HepG2 (cell line): Measurements from ENCODE around the gene DAD1. TPM values are rescaled to one million over a fixed set of nuclear protein-coding genes. Genes with fewer than 3 reads are reported as not detected.
A peak's percentile ranks its signal among the peaks of the same experiment; 100 is the strongest.

Experiments
- HES4 ChIP-seq: sonication (generic); formaldehyde crosslinking; IDR thresholded peaks from 2 replicates; pipeline ENCODE4 v1.9.0; 2021; ENCODE audit warnings: mild to moderate bottlenecking, missing genetic modification reagents, borderline replicate concordance
- HOMEZ ChIP-seq: IDR thresholded peaks from 2 replicates; pipeline ENCODE4 v1.6.1; 2016; ENCODE audit warnings: low read depth
- NFYB ChIP-seq: sonication (generic); formaldehyde crosslinking; IDR thresholded peaks from 2 replicates; pipeline ENCODE4 v1.4.0; 2020; ENCODE audit warnings: missing genetic modification reagents
- RERE ChIP-seq: IDR thresholded peaks from 2 replicates; pipeline ENCODE4 v1.6.1; 2016; ENCODE audit warnings: low read depth, missing genetic modification reagents, missing compliant biosample characterization
- RNF219 ChIP-seq: sonication (generic); formaldehyde crosslinking; IDR thresholded peaks from 2 replicates; pipeline ENCODE4 v1.5.0; 2020; ENCODE audit warnings: mild to moderate bottlenecking, missing genetic modification reagents
- SIX1 ChIP-seq: sonication (generic); formaldehyde crosslinking; IDR thresholded peaks from 2 replicates; pipeline ENCODE4 v1.4.0; 2020; ENCODE audit warnings: missing genetic modification reagents, borderline replicate concordance
- UBTF ChIP-seq: sonication (generic); formaldehyde crosslinking; IDR thresholded peaks from 2 replicates; pipeline ENCODE4 v1.4.0; 2020; ENCODE audit warnings: mild to moderate bottlenecking, missing genetic modification reagents
- WIZ ChIP-seq: sonication (generic); formaldehyde crosslinking; IDR thresholded peaks from 2 replicates; pipeline ENCODE4 v1.5.1; 2020; ENCODE audit warnings: mild to moderate bottlenecking, missing genetic modification reagents
- ZNF569 ChIP-seq: sonication (generic); formaldehyde crosslinking; IDR thresholded peaks from 2 replicates; pipeline ENCODE4 v1.5.0; 2020; ENCODE audit warnings: mild to moderate bottlenecking, missing genetic modification reagents, moderate library complexity, borderline replicate concordance
- ZNF891 ChIP-seq: sonication (generic); formaldehyde crosslinking; IDR thresholded peaks from 2 replicates; pipeline ENCODE4 v1.5.0; 2020; ENCODE audit warnings: mild to moderate bottlenecking, missing genetic modification reagents
- polyA plus RNA-seq, 8 experiments: library from polyadenylated mRNA; depleted of rRNA in 3 of 8; stranded (reverse) in 7 of 8; unstranded in 1 of 8; fragments of >200 nt; fragmentation: Illumina TruSeq in 4 of 8; extraction: Trizol in 4 of 8; gene quantifications; 2 replicates each; pipeline versions ENCODE4 v1.2.1 to v1.2.3, GENCODE V29; 2011 to 2016; ENCODE audit warnings: low read depth in 4 of 8, missing spikeins in 1 of 8, mixed read lengths in 1 of 8; ENCODE audit not compliant: insufficient read depth in 1 of 8
- total RNA-seq, 5 experiments: library from RNA; depleted of rRNA; stranded (reverse); fragments of >200 nt; fragmentation: Illumina TruSeq; extraction: Trizol; gene quantifications; 2 replicates each; pipeline ENCODE4 v1.2.3, GENCODE V29; 2016; ENCODE audit warnings: low read depth in 1 of 5
- TF ChIP-seq, protein P1 (sequence below): IDR thresholded peaks from 2 replicates; pipeline ENCODE4 v1.4.0; 2020; ENCODE audit warnings: mild to moderate bottlenecking, missing genetic modification reagents

The DAD1 gene
- total and polyA plus RNA-seq, 2 of the 13 experiments (the other 11 are each of a cell fraction or from before 2014, with no cell fraction given), result 558 to 626 TPM

DNA sequence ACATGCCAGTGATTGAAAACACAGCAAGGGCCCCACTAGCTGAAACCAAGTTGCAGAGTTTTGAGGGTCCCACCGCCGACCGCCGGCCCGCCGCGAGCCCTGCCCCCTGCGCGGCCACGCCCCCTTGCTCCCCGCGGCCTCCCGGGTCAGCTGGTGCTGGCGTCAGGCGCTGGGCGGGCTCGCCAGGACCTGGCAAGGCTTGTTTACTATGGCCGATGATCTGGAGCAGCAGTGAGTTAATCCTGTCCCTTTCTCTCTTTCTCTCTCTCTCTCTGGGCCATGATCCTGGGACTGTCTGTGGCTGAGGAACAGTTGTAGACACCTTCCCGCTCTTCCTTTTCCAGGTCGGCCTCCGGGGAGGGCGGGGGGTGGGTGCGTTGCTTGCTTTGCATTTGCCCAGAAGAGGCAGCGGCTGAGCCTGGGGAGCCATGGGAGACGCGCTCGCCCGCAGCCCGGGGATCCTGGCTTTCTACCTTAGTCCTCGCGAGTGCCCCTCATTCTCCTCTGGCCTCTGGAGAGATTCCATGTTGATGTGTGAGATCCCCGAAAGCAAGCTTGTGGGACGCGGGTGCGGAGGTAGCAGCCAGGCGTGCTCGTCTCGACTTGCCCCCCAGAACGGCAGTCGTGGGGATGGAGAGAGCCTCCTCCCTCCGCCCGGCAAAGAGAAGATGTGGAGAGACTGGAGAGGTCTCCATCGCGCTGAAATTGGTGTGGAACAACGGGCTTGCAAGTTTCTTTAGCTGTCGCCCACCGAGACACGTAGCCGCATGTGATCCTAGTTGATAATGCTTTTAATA, 9.3 kb upstream of the DAD1 start, which contains the start of gene ABHD4 (continued):
- TF ChIP-seq RERE (CRISPR knock-in tag) (peak; percentile 51; the same call in 1 of the 2 replicates), ZNF891 (CRISPR knock-in tag) (peak; percentile 97), ZNF569 (CRISPR knock-in tag) (peak; percentile 33; the same call in 1 of the 2 replicates), SIX1 (CRISPR knock-in tag) (no peak), HOMEZ (CRISPR knock-in tag) (0 out of 2 replicates have a peak, but pooled peaks have one; percentile 5), NFYB (CRISPR knock-in tag) (no peak), WIZ (no peak; the same call in 1 of the 2 replicates), RNF219 (no peak), UBTF (CRISPR knock-in tag) (peak; percentile 96), HES4 (CRISPR knock-in tag) (peak; percentile 79)
- TF ChIP-seq, protein P1, sequence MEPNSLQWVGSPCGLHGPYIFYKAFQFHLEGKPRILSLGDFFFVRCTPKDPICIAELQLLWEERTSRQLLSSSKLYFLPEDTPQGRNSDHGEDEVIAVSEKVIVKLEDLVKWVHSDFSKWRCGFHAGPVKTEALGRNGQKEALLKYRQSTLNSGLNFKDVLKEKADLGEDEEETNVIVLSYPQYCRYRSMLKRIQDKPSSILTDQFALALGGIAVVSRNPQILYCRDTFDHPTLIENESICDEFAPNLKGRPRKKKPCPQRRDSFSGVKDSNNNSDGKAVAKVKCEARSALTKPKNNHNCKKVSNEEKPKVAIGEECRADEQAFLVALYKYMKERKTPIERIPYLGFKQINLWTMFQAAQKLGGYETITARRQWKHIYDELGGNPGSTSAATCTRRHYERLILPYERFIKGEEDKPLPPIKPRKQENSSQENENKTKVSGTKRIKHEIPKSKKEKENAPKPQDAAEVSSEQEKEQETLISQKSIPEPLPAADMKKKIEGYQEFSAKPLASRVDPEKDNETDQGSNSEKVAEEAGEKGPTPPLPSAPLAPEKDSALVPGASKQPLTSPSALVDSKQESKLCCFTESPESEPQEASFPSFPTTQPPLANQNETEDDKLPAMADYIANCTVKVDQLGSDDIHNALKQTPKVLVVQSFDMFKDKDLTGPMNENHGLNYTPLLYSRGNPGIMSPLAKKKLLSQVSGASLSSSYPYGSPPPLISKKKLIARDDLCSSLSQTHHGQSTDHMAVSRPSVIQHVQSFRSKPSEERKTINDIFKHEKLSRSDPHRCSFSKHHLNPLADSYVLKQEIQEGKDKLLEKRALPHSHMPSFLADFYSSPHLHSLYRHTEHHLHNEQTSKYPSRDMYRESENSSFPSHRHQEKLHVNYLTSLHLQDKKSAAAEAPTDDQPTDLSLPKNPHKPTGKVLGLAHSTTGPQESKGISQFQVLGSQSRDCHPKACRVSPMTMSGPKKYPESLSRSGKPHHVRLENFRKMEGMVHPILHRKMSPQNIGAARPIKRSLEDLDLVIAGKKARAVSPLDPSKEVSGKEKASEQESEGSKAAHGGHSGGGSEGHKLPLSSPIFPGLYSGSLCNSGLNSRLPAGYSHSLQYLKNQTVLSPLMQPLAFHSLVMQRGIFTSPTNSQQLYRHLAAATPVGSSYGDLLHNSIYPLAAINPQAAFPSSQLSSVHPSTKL, result peak; percentile 53; the same call in 1 of the 2 replicates
